GM21619 (cell line): ENCODE measurements around the gene CHST11.

ENCODE experiments used
- ATAC-seq: cut with Tn5 transposase; IDR thresholded peaks from one replicate; pipeline ENCODE4 v1.9.1; 2021; ENCODE audit not compliant: unreplicated experiment

The CHST11 gene

GRCh38 chr12:104709692-104710435 lies 253.1 kb downstream of the CHST11 start:
- no peak for ATAC-seq

GRCh38 chr12:104710940-104711689 lies 254.4 kb downstream of the CHST11 start:
- no peak for ATAC-seq

- ATAC-seq: no peak
Observed at GRCh38 chr12:104712477-104712876, 255.7 kb downstream of the CHST11 start.

- ATAC-seq: no peak
Observed at GRCh38 chr12:104712968-104713367, 256.2 kb downstream of the CHST11 start.

- no peak for ATAC-seq
Observed at GRCh38 chr12:104713444-104713843, 256.7 kb downstream of the CHST11 start.

GRCh38 chr12:104714369-104714768 lies 257.6 kb downstream of the CHST11 start:
- ATAC-seq: no peak

- ATAC-seq: no peak
Observed at GRCh38 chr12:104716172-104716571, 259.4 kb downstream of the CHST11 start.

GRCh38 chr12:104718304-104718929 lies 261.7 kb downstream of the CHST11 start:
- no peak for ATAC-seq

GRCh38 chr12:104719700-104720338 lies 263.1 kb downstream of the CHST11 start:
- ATAC-seq: no peak

GRCh38 chr12:104720339-104721038 lies 263.7 kb downstream of the CHST11 start:
- ATAC-seq: no peak

GRCh38 chr12:104721039-104721405 lies 264.3 kb downstream of the CHST11 start:
- no peak for ATAC-seq

- no peak for ATAC-seq
Observed at GRCh38 chr12:104721936-104722335, 265.2 kb downstream of the CHST11 start.

- ATAC-seq: no peak
Observed at GRCh38 chr12:104722601-104723534, 266.1 kb downstream of the CHST11 start.

GRCh38 chr12:104723895-104724294 lies 267.1 kb downstream of the CHST11 start:
- ATAC-seq: no peak

GRCh38 chr12:104724992-104725585 lies 268.3 kb downstream of the CHST11 start:
- no peak for ATAC-seq

- no peak for ATAC-seq
Observed at GRCh38 chr12:104725610-104726009, 268.9 kb downstream of the CHST11 start.

- no peak for ATAC-seq
Observed at GRCh38 chr12:104727726-104728465, 271.1 kb downstream of the CHST11 start.

- ATAC-seq: no peak
Observed at GRCh38 chr12:104729091-104729490, 272.3 kb downstream of the CHST11 start.
